ENCODE measurements around the gene SIRPB2. TPM values are rescaled to one million over a fixed set of nuclear protein-coding genes. Genes with fewer than 3 reads are reported as not detected.

The SIRPB2 gene
- total RNA-seq, 4 donors from 2014 or later, result 8.5 to 53.7 (median 27.5) TPM

- TF ChIP-seq CTCF (IDR thresholded peaks at IDR 0.05; ENCODE audit: low read depth), result no peak
These were observed 41.9 kb downstream of the SIRPB2 start for GRCh38 chr20:1449370-1449769.

- no peak for TF ChIP-seq CTCF (IDR thresholded peaks at IDR 0.05; ENCODE audit: low read depth)
These were observed 43.1 kb downstream of the SIRPB2 start for GRCh38 chr20:1448081-1448620.

GRCh38 chr20:1446536-1446935, 44.7 kb downstream of the SIRPB2 start:
- TF ChIP-seq CTCF (IDR thresholded peaks at IDR 0.05; ENCODE audit: low read depth), result no peak

- no peak for TF ChIP-seq CTCF (IDR thresholded peaks at IDR 0.05; ENCODE audit: low read depth)
These were observed 48.1 kb downstream of the SIRPB2 start for GRCh38 chr20:1443085-1443484.

- no peak for TF ChIP-seq CTCF (IDR thresholded peaks at IDR 0.05; ENCODE audit: low read depth)
These were observed 48.9 kb downstream of the SIRPB2 start for GRCh38 chr20:1442304-1442703.

GRCh38 chr20:1441133-1441532, 50.1 kb downstream of the SIRPB2 start:
- TF ChIP-seq CTCF (IDR thresholded peaks at IDR 0.05; ENCODE audit: low read depth), result no peak

- no peak for TF ChIP-seq CTCF (IDR thresholded peaks at IDR 0.05; ENCODE audit: low read depth)
These were observed 51.2 kb downstream of the SIRPB2 start for GRCh38 chr20:1440024-1440423.
